Testis (tissue), 3 donors: ENCODE data around the gene MTA1. TPM values are rescaled to one million over a fixed set of nuclear protein-coding genes. Genes with fewer than 3 reads are reported as not detected.

Experiments
- DNase-seq: peaks from one replicate; pipeline ENCODE4 v3.0.0-alpha.2; 2019
- H3K27ac ChIP-seq, 2 donors: fragments of 200-600 bp; sonication (generic); one replicate each; pipeline ENCODE4 v1.5.1; 2019
- H3K27me3 ChIP-seq: fragments of 200-600 bp; sonication (generic); one replicate; pipeline ENCODE4 v1.5.1; 2019
- H3K36me3 ChIP-seq: fragments of 200-600 bp; sonication (generic); one replicate; pipeline ENCODE4 v1.5.1; 2017; ENCODE audit warnings: low read depth; ENCODE audit errors: missing control alignments
- H3K4me1 ChIP-seq: fragments of 200-600 bp; sonication (generic); one replicate; pipeline ENCODE4 v1.5.1; 2019
- H3K4me3 ChIP-seq, 2 donors: fragments of 200-600 bp; sonication (generic); one replicate each; pipeline ENCODE4 v1.5.1; 2017 to 2019
- H3K9me3 ChIP-seq: fragments of 200-600 bp; sonication (generic); one replicate; pipeline ENCODE4 v1.5.1; 2017
- POLR2A ChIP-seq: fragments of 450-650 bp; IDR thresholded peaks from one replicate; pipeline ENCODE4 v1.6.1; 2017; ENCODE audit warnings: antibody characterized with exemption, mild to moderate bottlenecking, moderate library complexity
- WGBS, 2 donors: methylation state at CpG; one replicate each; pipeline ENCODE4 v1.1.5; 2018; 5-methylcytosine and 5-hydroxymethylcytosine counted together
- intact Hi-C: fragments of 100-400 bp; cut with DNase I; formaldehyde crosslinking; loops from one replicate; pipeline ENCODE4 v1.15.1; 2023; ENCODE audit warnings: low total_unique reads
- polyA plus RNA-seq: library from polyadenylated mRNA; stranded (reverse); fragments of 350-450 nt; fragmentation: Illumina TruSeq; extraction: RNeasy Lipid Tissue Mini Kit (QIAGEN cat#74804); gene quantifications from one replicate; pipeline ENCODE4 v1.2.3, GENCODE V29; 2014; ENCODE audit warnings: low read depth, low replicate concordance; ENCODE audit not compliant: insufficient read depth
- total RNA-seq, 2 donors: library from RNA; depleted of rRNA; stranded (reverse); fragments of >200 nt; gene quantifications; one replicate each; pipeline ENCODE4 v1.2.3, GENCODE V29; 2016
- TF ChIP-seq, protein P1 (sequence below), 3 experiments: fragments of 450-650 bp in 2 of 3; fragments of 200-600 bp in 1 of 3; sonication (generic) in 1 of 3; IDR thresholded peaks; one replicate each; pipeline ENCODE4 v1.5.1; 2016 to 2019; ENCODE audit warnings: antibody characterized with exemption in 3 of 3, mild to moderate bottlenecking in 2 of 3, moderate library complexity in 1 of 3

The MTA1 gene
- total and polyA plus RNA-seq, 3 donors from 2014 or later: 118 to 135 (median 120) TPM

DNA sequence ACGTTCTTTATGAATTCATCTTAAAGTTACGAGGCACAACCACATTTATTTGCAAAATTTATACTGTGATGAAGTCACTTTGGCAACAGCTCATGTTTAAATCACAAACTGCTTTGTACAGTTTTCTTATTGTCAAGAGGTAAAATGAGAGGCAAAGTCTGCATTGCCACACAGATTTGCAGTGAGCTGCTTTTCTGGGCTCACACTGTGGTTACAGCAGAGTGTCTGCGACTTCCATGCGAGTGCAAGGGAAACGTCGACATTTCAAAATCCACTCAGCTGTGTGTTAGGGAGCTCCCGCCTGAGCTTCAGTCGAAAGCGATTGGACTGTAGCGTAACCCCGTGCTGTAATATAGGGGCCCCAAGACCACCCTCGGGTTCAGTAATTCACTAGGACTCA lies 13.0 kb downstream of the MTA1 start:
- Histone ChIP-seq H3K4me1 (no peaks in the 10 kb centered on the region), H3K9me3 (no peaks in the 10 kb centered on the region), H3K4me3 (no peak overlapping the region), H3K36me3 (no peaks in the 10 kb centered on the region), H3K27ac (no peak overlapping the region), H3K27me3 (no peaks in the 10 kb centered on the region)
- TF ChIP-seq POLR2A: no peak
- TF ChIP-seq, protein P1, sequence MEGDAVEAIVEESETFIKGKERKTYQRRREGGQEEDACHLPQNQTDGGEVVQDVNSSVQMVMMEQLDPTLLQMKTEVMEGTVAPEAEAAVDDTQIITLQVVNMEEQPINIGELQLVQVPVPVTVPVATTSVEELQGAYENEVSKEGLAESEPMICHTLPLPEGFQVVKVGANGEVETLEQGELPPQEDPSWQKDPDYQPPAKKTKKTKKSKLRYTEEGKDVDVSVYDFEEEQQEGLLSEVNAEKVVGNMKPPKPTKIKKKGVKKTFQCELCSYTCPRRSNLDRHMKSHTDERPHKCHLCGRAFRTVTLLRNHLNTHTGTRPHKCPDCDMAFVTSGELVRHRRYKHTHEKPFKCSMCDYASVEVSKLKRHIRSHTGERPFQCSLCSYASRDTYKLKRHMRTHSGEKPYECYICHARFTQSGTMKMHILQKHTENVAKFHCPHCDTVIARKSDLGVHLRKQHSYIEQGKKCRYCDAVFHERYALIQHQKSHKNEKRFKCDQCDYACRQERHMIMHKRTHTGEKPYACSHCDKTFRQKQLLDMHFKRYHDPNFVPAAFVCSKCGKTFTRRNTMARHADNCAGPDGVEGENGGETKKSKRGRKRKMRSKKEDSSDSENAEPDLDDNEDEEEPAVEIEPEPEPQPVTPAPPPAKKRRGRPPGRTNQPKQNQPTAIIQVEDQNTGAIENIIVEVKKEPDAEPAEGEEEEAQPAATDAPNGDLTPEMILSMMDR (IDR thresholded peaks at IDR 0.05): no peak
- intact Hi-C loops: no loop called here
- no peak for DNase-seq
- 90 to 92% methylated on average over 12 of the region's 12 CpGs for WGBS, 2 donors

DNA sequence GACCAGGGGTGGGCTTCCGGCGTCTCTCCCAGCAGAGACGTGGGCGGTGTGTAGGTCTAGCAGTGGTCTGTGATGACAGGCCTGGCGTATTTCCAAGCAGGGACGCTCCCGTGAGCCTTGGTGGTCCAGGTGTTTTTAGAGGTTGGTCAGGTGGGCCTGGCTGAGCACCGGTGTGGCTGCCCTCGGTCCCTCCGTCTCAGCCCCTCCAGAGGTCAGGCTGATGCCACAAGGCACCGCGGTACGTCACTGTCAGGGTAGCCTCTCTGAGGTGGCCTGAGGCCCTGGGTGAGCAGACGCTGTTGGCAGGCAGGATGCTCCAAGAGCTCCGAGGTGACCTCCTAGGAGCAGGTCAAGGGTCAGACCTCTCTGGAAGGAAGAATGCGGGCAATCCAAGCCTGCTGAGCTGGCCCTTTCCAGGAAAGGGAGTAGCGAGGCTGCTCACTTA lies 13.6 kb downstream of the MTA1 start:
- Histone ChIP-seq H3K4me1 (no peaks in the 10 kb centered on the region), H3K27ac (no peak overlapping the region), H3K4me3 (no peak overlapping the region), H3K36me3 (no peaks in the 10 kb centered on the region), H3K9me3 (no peaks in the 10 kb centered on the region), H3K27me3 (no peaks in the 10 kb centered on the region)
- intact Hi-C loops: no loop called here
- TF ChIP-seq POLR2A: no peak
- TF ChIP-seq, protein P1 (IDR thresholded peaks at IDR 0.05): no peak
- DNase-seq: no peak
- 77 to 85% methylated on average over 5 to 17 of the region's 17 CpGs for WGBS, 2 donors

DNA sequence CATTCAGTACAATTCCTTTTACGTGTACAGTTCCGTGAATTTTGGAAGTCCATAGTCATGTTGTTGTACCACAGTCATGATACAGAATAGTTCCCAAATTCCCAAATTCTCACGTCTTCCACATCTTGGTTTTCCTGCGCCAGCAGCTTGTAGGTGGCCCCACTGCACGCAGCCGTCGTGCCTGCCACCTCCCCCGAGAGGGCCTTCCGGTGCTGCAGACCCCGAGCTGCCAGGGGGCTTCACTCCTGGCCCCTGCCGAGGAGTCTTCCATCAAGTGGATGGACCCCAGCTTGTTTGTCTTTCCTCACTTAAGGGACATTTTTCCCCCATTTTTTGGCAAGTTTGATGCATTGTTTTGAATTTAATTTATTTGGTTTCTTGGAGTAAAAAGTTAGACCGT lies 16.8 kb downstream of the MTA1 start:
- 88 to 92% methylated on average over 12 of the region's 12 CpGs for WGBS, 2 donors
- Histone ChIP-seq H3K9me3 (no peaks in the 10 kb centered on the region), H3K4me1 (no peaks in the 10 kb centered on the region), H3K27me3 (no peaks in the 10 kb centered on the region), H3K4me3 (no peak overlapping the region), H3K36me3 (no peaks in the 10 kb centered on the region), H3K27ac (no peak overlapping the region)
- TF ChIP-seq POLR2A: no peak
- TF ChIP-seq, protein P1 (IDR thresholded peaks at IDR 0.05): no peak
- no peak for DNase-seq
- intact Hi-C loops: no loop called here

DNA sequence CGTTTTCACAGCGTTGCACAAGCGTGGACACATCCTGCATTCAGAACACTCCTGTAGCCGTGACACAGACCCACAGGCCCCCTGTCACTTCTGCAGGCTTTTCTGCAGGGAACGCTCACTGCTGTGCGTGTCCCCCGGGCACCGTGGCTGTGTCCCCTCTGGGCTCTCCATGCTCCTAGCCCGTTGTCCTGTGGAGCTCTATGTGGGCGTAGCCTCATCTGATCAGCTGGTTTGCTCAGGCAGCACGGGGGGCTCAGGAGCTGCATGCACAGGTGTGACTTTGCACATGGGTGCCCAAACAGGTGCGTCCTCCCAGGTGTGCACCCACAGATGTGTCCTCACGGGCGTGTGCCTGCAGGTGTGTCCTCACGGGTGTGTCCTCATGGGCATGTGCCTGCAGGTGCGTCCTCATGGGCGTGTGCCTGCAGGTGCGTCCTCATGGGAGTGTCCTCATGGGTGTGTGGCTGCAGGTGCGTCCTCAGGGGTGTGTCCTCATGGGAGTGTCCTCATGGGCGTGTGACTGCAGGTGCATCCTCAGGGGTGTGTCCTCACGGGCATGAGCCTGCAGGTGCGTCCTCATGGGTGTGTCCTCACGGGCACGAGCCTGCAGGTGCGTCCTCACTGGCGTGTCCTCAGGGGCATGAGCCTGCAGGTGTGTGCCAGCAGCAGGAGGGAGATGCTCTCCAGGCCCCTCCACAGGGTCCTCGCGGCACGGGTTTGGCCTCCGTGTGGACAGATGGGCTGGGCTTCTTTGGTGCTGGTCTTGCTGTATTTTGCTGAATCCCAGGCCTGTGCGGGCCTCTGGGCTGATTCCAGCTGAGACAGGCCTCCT lies 17.5 kb downstream of the MTA1 start:
- H3K4me3 ChIP-seq: no peak overlapping the region
- H3K27me3 ChIP-seq: no peaks in the 10 kb centered on the region
- no peak overlapping the region for H3K27ac ChIP-seq
- 84 to 91% methylated on average over 11 to 31 of the region's 31 CpGs for WGBS, 2 donors
- DNase-seq: no peak
- H3K9me3 ChIP-seq: no peaks in the 10 kb centered on the region
- TF ChIP-seq, protein P1 (IDR thresholded peaks at IDR 0.05): no peak
- no peak for TF ChIP-seq POLR2A
- no peaks in the 10 kb centered on the region for H3K36me3 ChIP-seq
- no peaks in the 10 kb centered on the region for H3K4me1 ChIP-seq
- intact Hi-C loops: no loop called here
